Karpas-422 (cell line): Measurements from ENCODE around the gene RARA. TPM values are rescaled to one million over a fixed set of nuclear protein-coding genes. Genes with fewer than 3 reads are reported as not detected.

ENCODE experiments used
- DNase-seq: peaks from one replicate; pipeline ENCODE4 v3.0.0-alpha.2; 2015
- H2AFZ ChIP-seq: fragments of 200-600 bp; sonication (generic); 2 replicates; pipeline ENCODE4 v1.6.1; 2014; ENCODE audit warnings: antibody characterized with exemption, low read length, mixed read lengths
- H3K27ac ChIP-seq: fragments of 200-600 bp; sonication (generic); 2 replicates; pipeline ENCODE4 v1.5.1; 2014; ENCODE audit warnings: mild to moderate bottlenecking, low read length, moderate library complexity
- H3K27me3 ChIP-seq: fragments of 200-600 bp; sonication (generic); 2 replicates; pipeline ENCODE4 v1.6.1; 2014; ENCODE audit warnings: low read length, mixed read lengths
- H3K36me3 ChIP-seq: fragments of 200-600 bp; sonication (generic); 2 replicates; pipeline ENCODE4 v1.6.1; 2014; ENCODE audit warnings: low read length, mixed read lengths; ENCODE audit not compliant: insufficient read depth
- H3K4me1 ChIP-seq: fragments of 200-600 bp; sonication (generic); 2 replicates; pipeline ENCODE4 v1.6.1; 2014; ENCODE audit warnings: mild to moderate bottlenecking, low read length, mixed read lengths
- H3K4me2 ChIP-seq: fragments of 200-600 bp; sonication (generic); 2 replicates; pipeline ENCODE4 v1.6.1; 2014; ENCODE audit warnings: low read length, low read depth, mild to moderate bottlenecking; ENCODE audit not compliant: poor library complexity, severe bottlenecking
- H3K4me3 ChIP-seq: fragments of 200-600 bp; sonication (generic); 2 replicates; pipeline ENCODE4 v1.5.1; 2014; ENCODE audit warnings: mild to moderate bottlenecking, antibody characterized with exemption, low read length, mixed read lengths
- H3K79me2 ChIP-seq: fragments of 200-600 bp; sonication (generic); 2 replicates; pipeline ENCODE4 v1.6.1; 2014; ENCODE audit warnings: mild to moderate bottlenecking, low read length, mixed read lengths
- H3K9ac ChIP-seq: fragments of 200-600 bp; sonication (generic); 2 replicates; pipeline ENCODE4 v1.6.0; 2014; ENCODE audit warnings: low read length
- H3K9me2 ChIP-seq: fragments of 200-600 bp; sonication (generic), shearing (Covaris generic); replicated peaks from 2 replicates; pipeline ENCODE4 v1.6.0; 2014; ENCODE audit warnings: mild to moderate bottlenecking, low read length, moderate library complexity; ENCODE audit not compliant: insufficient read depth
- H3K9me3 ChIP-seq: fragments of 300-700, 200-600 bp; sonication (generic); 2 replicates; pipeline ENCODE4 v1.6.1; 2014; ENCODE audit warnings: low read length, mixed read lengths
- H4K20me1 ChIP-seq: fragments of 200-600 bp; sonication (generic); 2 replicates; pipeline ENCODE4 v1.6.1; 2014; ENCODE audit warnings: mild to moderate bottlenecking, antibody characterized with exemption, low read length, low read depth; ENCODE audit not compliant: insufficient read depth
- total RNA-seq: library from RNA; depleted of rRNA; stranded (reverse); fragments of >200 nt; shearing (Covaris generic); gene quantifications from 2 replicates; pipeline ENCODE4 v1.2.3, GENCODE V29; 2014; ENCODE audit warnings: low replicate concordance

Gene RARA
- total RNA-seq, 1 experiment from 2014 or later, result 21.8 TPM

GRCh38 chr17:40330850-40331470 lies 22.0 kb downstream of the RARA start:
- Histone ChIP-seq H3K4me1 (peaks cover 60% of the 10 kb centered on the region), H3K9me3 (no peaks in the 10 kb centered on the region), H3K4me3 (peak overlapping the region; percentile 45; the same call in 1 of the 2 replicates), H3K36me3 (no peaks in the 10 kb centered on the region), H3K9ac (peak overlapping the region; percentile 57; the same call in 1 of the 2 replicates), H3K79me2 (peaks cover 62% of the 10 kb centered on the region), H3K4me2 (peak overlapping the region; percentile 61), H4K20me1 (no peaks in the 10 kb centered on the region), H3K9me2 (no peaks in the 10 kb centered on the region), H3K27me3 (no peaks in the 10 kb centered on the region), H3K27ac (peak overlapping the region; percentile 64), H2AFZ (no peak overlapping the region)
- no peak for DNase-seq

- Histone ChIP-seq H2AFZ (no peak overlapping the region), H3K27me3 (no peaks in the 10 kb centered on the region), H3K36me3 (no peaks in the 10 kb centered on the region), H3K4me3 (no peak overlapping the region), H3K4me2 (no peak overlapping the region), H3K9me3 (no peaks in the 10 kb centered on the region), H3K27ac (no peak overlapping the region), H3K9ac (no peak overlapping the region), H3K9me2 (no peaks in the 10 kb centered on the region), H3K4me1 (peaks cover 49% of the 10 kb centered on the region), H3K79me2 (peaks cover 51% of the 10 kb centered on the region), H4K20me1 (peaks cover under 1% of the 10 kb centered on the region; the same call in 1 of the 2 replicates)
- no peak for DNase-seq
These were observed 23.0 kb downstream of the RARA start for GRCh38 chr17:40331743-40332641.

- no peak for DNase-seq
- H3K79me2 ChIP-seq, result peaks cover 33% of the 10 kb centered on the region
These were observed 24.9 kb downstream of the RARA start for GRCh38 chr17:40333781-40334448.

GRCh38 chr17:40335620-40336019 lies 26.6 kb downstream of the RARA start:
- Histone ChIP-seq H3K4me2 (no peak overlapping the region), H3K9me3 (no peaks in the 10 kb centered on the region), H3K36me3 (no peaks in the 10 kb centered on the region), H4K20me1 (peaks cover 2% of the 10 kb centered on the region; the same call in 1 of the 2 replicates), H2AFZ (no peak overlapping the region), H3K79me2 (peaks cover 22% of the 10 kb centered on the region), H3K4me1 (peaks cover 29% of the 10 kb centered on the region), H3K27ac (no peak overlapping the region), H3K9me2 (no peaks in the 10 kb centered on the region), H3K9ac (no peak overlapping the region), H3K4me3 (no peak overlapping the region), H3K27me3 (no peaks in the 10 kb centered on the region)
- DNase-seq, result no peak

More at GRCh38 chr17:40333781-40334448, 24.9 kb downstream of the RARA start:
- Histone ChIP-seq H3K27me3 (no peaks in the 10 kb centered on the region), H3K9me3 (no peaks in the 10 kb centered on the region), H3K4me1 (peaks cover 36% of the 10 kb centered on the region), H3K9ac (no peak overlapping the region), H4K20me1 (peaks cover 2% of the 10 kb centered on the region; the same call in 1 of the 2 replicates), H2AFZ (no peak overlapping the region), H3K4me3 (no peak overlapping the region), H3K4me2 (no peak overlapping the region), H3K27ac (no peak overlapping the region), H3K9me2 (no peaks in the 10 kb centered on the region), H3K36me3 (no peaks in the 10 kb centered on the region)

- H2AFZ ChIP-seq, result no peak overlapping the region
- no peak overlapping the region for H3K4me2 ChIP-seq
- H3K4me3 ChIP-seq, result no peak overlapping the region
- H3K79me2 ChIP-seq, result peaks cover 13% of the 10 kb centered on the region; the same call in 1 of the 2 replicates
- H3K4me1 ChIP-seq, result peaks cover 42% of the 10 kb centered on the region
- H4K20me1 ChIP-seq, result peaks cover 4% of the 10 kb centered on the region; the same call in 1 of the 2 replicates
- DNase-seq, result no peak
- H3K9me3 ChIP-seq, result no peaks in the 10 kb centered on the region
- H3K27me3 ChIP-seq, result no peaks in the 10 kb centered on the region
- no peaks in the 10 kb centered on the region for H3K36me3 ChIP-seq
- H3K9me2 ChIP-seq, result no peaks in the 10 kb centered on the region
- no peak overlapping the region for H3K27ac ChIP-seq
- H3K9ac ChIP-seq, result no peak overlapping the region
These were observed 28.4 kb downstream of the RARA start for GRCh38 chr17:40337351-40337750.

GRCh38 chr17:40338058-40338457 lies 29.1 kb downstream of the RARA start:
- no peaks in the 10 kb centered on the region for H3K36me3 ChIP-seq
- H4K20me1 ChIP-seq, result peaks cover 11% of the 10 kb centered on the region; the same call in 1 of the 2 replicates
- peaks cover 49% of the 10 kb centered on the region for H3K4me1 ChIP-seq
- peaks cover 13% of the 10 kb centered on the region; the same call in 1 of the 2 replicates for H3K79me2 ChIP-seq
- no peaks in the 10 kb centered on the region for H3K9me3 ChIP-seq
- H3K9me2 ChIP-seq, result no peaks in the 10 kb centered on the region
- H3K4me2 ChIP-seq, result no peak overlapping the region
- no peaks in the 10 kb centered on the region for H3K27me3 ChIP-seq
- no peak overlapping the region for H3K9ac ChIP-seq
- H3K27ac ChIP-seq, result no peak overlapping the region
- no peak overlapping the region for H3K4me3 ChIP-seq
- no peak overlapping the region for H2AFZ ChIP-seq
- DNase-seq, result no peak

- Histone ChIP-seq H3K27ac (no peak overlapping the region), H3K36me3 (no peaks in the 10 kb centered on the region), H4K20me1 (peaks cover 21% of the 10 kb centered on the region; the same call in 1 of the 2 replicates), H3K9me3 (no peaks in the 10 kb centered on the region), H2AFZ (no peak overlapping the region), H3K9me2 (no peaks in the 10 kb centered on the region), H3K4me2 (no peak overlapping the region), H3K27me3 (no peaks in the 10 kb centered on the region), H3K4me3 (no peak overlapping the region), H3K9ac (no peak overlapping the region), H3K79me2 (peaks cover 10% of the 10 kb centered on the region; the same call in 1 of the 2 replicates), H3K4me1 (peaks cover 54% of the 10 kb centered on the region)
- DNase-seq, result no peak
These were observed 30.1 kb downstream of the RARA start for GRCh38 chr17:40338941-40339649.
